SK-N-MC (cell line): ENCODE measurements around the gene CDC42BPG.

ENCODE experiments used
- EZH2 ChIP-seq: fragments of 200-600 bp; sonication (generic); IDR thresholded peaks from one replicate; pipeline ENCODE4 v1.6.1; 2017; ENCODE audit warnings: antibody characterized with exemption
- FOXP2 ChIP-seq: optimal IDR thresholded peaks from 2 replicates; pipeline ENCODE3; 2011; ENCODE audit warnings: mild to moderate bottlenecking, moderate library complexity; ENCODE audit not compliant: insufficient read depth; ENCODE audit errors: extremely low read length, control extremely low read depth
- POLR2AphosphoS5 ChIP-seq: IDR thresholded peaks from 2 replicates; pipeline ENCODE4 v1.6.1; 2012; ENCODE audit warnings: mild to moderate bottlenecking, low read depth, low read length, borderline replicate concordance

- no peak; the same call in 1 of the 2 replicates for TF ChIP-seq POLR2AphosphoS5
- no peak for TF ChIP-seq FOXP2
- TF ChIP-seq EZH2: no peak
These were observed 42.7 kb downstream of the CDC42BPG start for GRCh38 chr11:64801561-64802369.
